Smooth muscle cell (in vitro differentiated cells): ENCODE measurements around the gene ZNF570. TPM values are rescaled to one million over a fixed set of nuclear protein-coding genes. Genes with fewer than 3 reads are reported as not detected.

Experiments used
- DNase-seq: peaks from one replicate; lab custom pipeline; 2025; ENCODE audit not compliant: unreplicated experiment; lab: John Stamatoyannopoulos, UW
- H2AFZ ChIP-seq: fragments of 200-600 bp; sonication (generic); 2 replicates; pipeline ENCODE4 v1.6.0; 2016; ENCODE audit warnings: antibody characterized with exemption, low read depth, mild to moderate bottlenecking
- H3F3A ChIP-seq: fragments of 200-600 bp; sonication (generic); 2 replicates; pipeline ENCODE4 v1.6.0; 2017; ENCODE audit warnings: antibody characterized with exemption, low read depth
- H3K27ac ChIP-seq: fragments of 200-600 bp; sonication (generic); 2 replicates; pipeline ENCODE4 v1.5.1; 2016; ENCODE audit warnings: low read depth, mild to moderate bottlenecking
- H3K27me3 ChIP-seq: fragments of 200-600 bp; sonication (generic); 2 replicates; pipeline ENCODE4 v1.6.1; 2016; ENCODE audit warnings: low read depth, mild to moderate bottlenecking
- H3K36me3 ChIP-seq: fragments of 200-600 bp; sonication (generic); 2 replicates; pipeline ENCODE4 v1.5.1; 2016; ENCODE audit warnings: low read depth
- H3K4me1 ChIP-seq: fragments of 200-600 bp; sonication (generic); 2 replicates; pipeline ENCODE4 v1.5.1; 2016; ENCODE audit warnings: low read depth
- H3K4me2 ChIP-seq: fragments of 200-600 bp; sonication (generic); 2 replicates; pipeline ENCODE4 v1.6.0; 2016; ENCODE audit warnings: mild to moderate bottlenecking
- H3K4me3 ChIP-seq: fragments of 200-600 bp; sonication (generic); 2 replicates; pipeline ENCODE4 v1.5.1; 2016; ENCODE audit warnings: mild to moderate bottlenecking
- H3K79me2 ChIP-seq: fragments of 200-600 bp; sonication (generic); 2 replicates; pipeline ENCODE4 v1.6.0; 2016; ENCODE audit warnings: low read depth, mild to moderate bottlenecking
- H3K9ac ChIP-seq: fragments of 200-600 bp; sonication (generic); 2 replicates; pipeline ENCODE4 v1.6.0; 2016; ENCODE audit warnings: low read depth
- H3K9me3 ChIP-seq: fragments of 200-600 bp; sonication (generic); replicated peaks from 2 replicates; pipeline ENCODE4 v1.5.1; 2016; ENCODE audit warnings: low read depth
- H4K20me1 ChIP-seq: fragments of 200-600 bp; sonication (generic); 2 replicates; pipeline ENCODE4 v1.6.0; 2016; ENCODE audit warnings: low read depth
- CTCF ChIP-seq: fragments of 200-600 bp; sonication (generic); IDR thresholded peaks from 2 replicates; pipeline ENCODE4 v1.5.1; 2017; ENCODE audit warnings: borderline replicate concordance, mild to moderate bottlenecking, antibody characterized with exemption; ENCODE audit not compliant: insufficient read depth, poor library complexity, severe bottlenecking
- WGBS: methylation state at CpG from one replicate; pipeline ENCODE4 v1.1.7; 2016; ENCODE audit warnings: low lambda C conversion rate; 5-methylcytosine and 5-hydroxymethylcytosine counted together
- polyA plus RNA-seq: library from polyadenylated mRNA; unstranded; fragments of >200 nt; fragmentation: Nextera tagmentation; extraction: Ambion mirVana; gene quantifications from 2 replicates; pipeline ENCODE4 v1.2.1, GENCODE V29; 2016
- total RNA-seq: library from RNA; depleted of rRNA; stranded (reverse); fragments of >200 nt; gene quantifications from 2 replicates; pipeline ENCODE4 v1.2.3, GENCODE V29; 2014

The ZNF570 gene
- total RNA-seq (10.0 TPM in 2 replicates), polyA plus RNA-seq (2.3 TPM in 2 replicates)

- Histone ChIP-seq H4K20me1 (no peaks in the 10 kb centered on the region), H3K36me3 (peaks cover 26% of the 10 kb centered on the region), H3K4me2 (peak within 1 kb of the TSS; percentile 82), H3K4me3 (peak within 1 kb of the TSS; percentile 84), H3K9ac (peak within 1 kb of the TSS; percentile 57), H3K9me3 (peaks cover 7% of the 10 kb centered on the region), H3F3A (no peaks in the 10 kb centered on the region), H3K4me1 (peaks cover 7% of the 10 kb centered on the region), H3K27me3 (no peaks in the 10 kb centered on the region), H3K27ac (peak within 1 kb of the TSS; percentile 47), H3K79me2 (peaks cover 52% of the 10 kb centered on the region), H2AFZ (peak within 1 kb of the TSS; percentile 97)
- TF ChIP-seq CTCF = no peak
- WGBS = 1% methylated on average over 63 of the region's 63 CpGs
- peak; percentile 32 for DNase-seq
Measured at GRCh38 chr19:37468961-37469777, at the start of gene ZNF570. TSS of gene ZNF570 (plus strand) at chr19:37469356. CDS start at chr19:37470355, 999 bp downstream.

- no peak for DNase-seq
- Histone ChIP-seq H3K4me1 (no peaks in the 10 kb centered on the region), H3F3A (no peaks in the 10 kb centered on the region), H3K9me3 (peaks cover 82% of the 10 kb centered on the region), H3K36me3 (peaks cover 67% of the 10 kb centered on the region), H4K20me1 (no peaks in the 10 kb centered on the region), H3K4me3 (no peak overlapping the region), H3K9ac (no peak overlapping the region), H2AFZ (no peak overlapping the region), H3K4me2 (no peak overlapping the region), H3K27me3 (no peaks in the 10 kb centered on the region), H3K79me2 (no peaks in the 10 kb centered on the region), H3K27ac (no peak overlapping the region)
- 98% methylated on average over 4 of the region's 4 CpGs for WGBS
- TF ChIP-seq CTCF = no peak
Measured at GRCh38 chr19:37452500-37453245, 16.5 kb upstream of the ZNF570 start.

- H3K9me3 ChIP-seq = peaks cover 16% of the 10 kb centered on the region
- H3K36me3 ChIP-seq = peaks cover 38% of the 10 kb centered on the region
- peaks cover 7% of the 10 kb centered on the region for H3K4me1 ChIP-seq
- peaks cover 31% of the 10 kb centered on the region for H3K79me2 ChIP-seq
- peak overlapping the region; percentile 54 for H3K9ac ChIP-seq
- H3K4me3 ChIP-seq = peak overlapping the region; percentile 83
- H4K20me1 ChIP-seq = no peaks in the 10 kb centered on the region
- peak overlapping the region; percentile 87 for H2AFZ ChIP-seq
- peak overlapping the region; percentile 68 for H3K27ac ChIP-seq
- no peaks in the 10 kb centered on the region for H3K27me3 ChIP-seq
- no peak for DNase-seq
- H3F3A ChIP-seq = no peaks in the 10 kb centered on the region
- WGBS = 42% methylated on average over 25 of the region's 25 CpGs
- no peak for TF ChIP-seq CTCF
- H3K4me2 ChIP-seq = peak overlapping the region; percentile 94
Measured at GRCh38 chr19:37466277-37466797, 2.8 kb upstream of the ZNF570 start.
